Measurements from ENCODE around the gene CD164L2.
"Not testable (repeated sequence)": the region's sequence is repeated elsewhere in the genome, so short reads cannot be mapped to it uniquely, and the experiment has no call there.

The CD164L2 gene

GRCh38 chr1:27406362-27406680 is 23.2 kb upstream of the CD164L2 start:
- Histone ChIP-seq H3K36me3 (ENCODE audit: control insufficient read depth in 2 of 2, insufficient read depth in 1 of 2, low read length in 2 of 2) (peaks cover 0 to 56% of the 10 kb centered on the region in 2 experiments; a peak in 2 of 3 replicates), H3K4me1 (ENCODE audit: control insufficient read depth, insufficient read depth, low read length) (no peaks in the 10 kb centered on the region), H3K9me3 (ENCODE audit: control insufficient read depth, insufficient read depth, low read depth, low read length) (no peaks in the 10 kb centered on the region), H3K27ac (ENCODE audit: extremely low read depth, low read depth, low read length) (no peak overlapping the region), H3K4me3 (ENCODE audit: low read depth, low read length) (no peak overlapping the region)
- ChIA-PET CTCF (interaction anchor here (1.9 kb wide), 1 partner anchor 11 kb away, joined by 5 read pairs; no protein-coding TSS in a partner anchor), POLR2A (no interaction called here)
- TF ChIP-seq ZNF292 (tag by site-specific recombination; IDR thresholded peaks at IDR 0.05; ENCODE audit: borderline replicate concordance, low read depth) = no peak
- no peak for TF ChIP-seq ZNF621 (tag by site-specific recombination; IDR thresholded peaks at IDR 0.05)
- no peak for TF ChIP-seq ZNF433 (tag by site-specific recombination; IDR thresholded peaks at IDR 0.05; ENCODE audit: low read depth)
- TF ChIP-seq ZFP3 (tag by site-specific recombination; IDR thresholded peaks at IDR 0.05; ENCODE audit: low read depth) = no peak
- TF ChIP-seq ZNF585B (tag by site-specific recombination; IDR thresholded peaks at IDR 0.05) = no peak
- no peak for TF ChIP-seq REST (tag by site-specific recombination; IDR thresholded peaks at IDR 0.05)
- TF ChIP-seq PRDM6 (tag by site-specific recombination; IDR thresholded peaks at IDR 0.05) = no peak
- TF ChIP-seq SALL2 (tag by site-specific recombination; IDR thresholded peaks at IDR 0.05; ENCODE audit: borderline replicate concordance) = no peak
- no peak for TF ChIP-seq ZNF157 (tag by site-specific recombination; IDR thresholded peaks at IDR 0.05)
- TF ChIP-seq KLF7 (tag by site-specific recombination; IDR thresholded peaks at IDR 0.05; ENCODE audit: borderline replicate concordance) = no peak
- no peak for TF ChIP-seq KLF8 (tag by site-specific recombination; IDR thresholded peaks at IDR 0.05)
- TF ChIP-seq REPIN1 (tag by site-specific recombination; IDR thresholded peaks at IDR 0.05; ENCODE audit: low read depth) = no peak
- no peak for TF ChIP-seq ZNF223 (tag by site-specific recombination; IDR thresholded peaks at IDR 0.05)
- no peak for TF ChIP-seq ZNF169 (tag by site-specific recombination; IDR thresholded peaks at IDR 0.05)
- no peak for TF ChIP-seq ZNF202 (tag by site-specific recombination; IDR thresholded peaks at IDR 0.05; ENCODE audit: borderline replicate concordance)
- no peak for TF ChIP-seq ZNF76 (tag by site-specific recombination; IDR thresholded peaks at IDR 0.05; ENCODE audit: borderline replicate concordance, low read depth)

- H3K9me3 ChIP-seq (ENCODE audit: control insufficient read depth, insufficient read depth, low read depth, low read length); POLR2A ChIA-PET; H3K4me3 ChIP-seq (ENCODE audit: low read depth, low read length); H3K27ac ChIP-seq (ENCODE audit: extremely low read depth, low read depth, low read length); H3K4me1 ChIP-seq (ENCODE audit: control insufficient read depth, insufficient read depth, low read length): not testable (repeated sequence)
- CTCF ChIA-PET = interaction anchor here (0.6 to 1.9 kb wide), 6 partner anchors 11 to 776 kb away, joined by 3 to 5 read pairs (median 3); no protein-coding TSS in a partner anchor
- peaks cover 0 to 51% of the 10 kb centered on the region in 2 experiments; a peak in 2 of 3 replicates for H3K36me3 ChIP-seq (ENCODE audit: control insufficient read depth in 2 of 2, insufficient read depth in 1 of 2, low read length in 2 of 2)
- TF ChIP-seq GLIS1 (tag by site-specific recombination; IDR thresholded peaks at IDR 0.05) (peak; percentile 29; the same call in 1 of the 2 replicates), PATZ1 (tag by site-specific recombination; IDR thresholded peaks at IDR 0.05) (peak; percentile 47; the same call in 1 of the 2 replicates)
Measured at GRCh38 chr1:27405598-27406361, 22.6 kb upstream of the CD164L2 start.

Measured in HEK293 (cell line).